ENCODE results near the gene SLC35E4. TPM values are rescaled to one million over a fixed set of nuclear protein-coding genes. Genes with fewer than 3 reads are reported as not detected.

SLC35E4 gene
- total and polyA plus RNA-seq, 9 of the 15 experiments (the other 6 are each of a cell fraction or from before 2014, with no cell fraction given): 0.06 to 2.3 (median 0.86) TPM; not detected in 1

GRCh38 chr22:30680991-30681770, 45.6 kb downstream of the SLC35E4 start (continued):
- TF ChIP-seq, protein P1, sequence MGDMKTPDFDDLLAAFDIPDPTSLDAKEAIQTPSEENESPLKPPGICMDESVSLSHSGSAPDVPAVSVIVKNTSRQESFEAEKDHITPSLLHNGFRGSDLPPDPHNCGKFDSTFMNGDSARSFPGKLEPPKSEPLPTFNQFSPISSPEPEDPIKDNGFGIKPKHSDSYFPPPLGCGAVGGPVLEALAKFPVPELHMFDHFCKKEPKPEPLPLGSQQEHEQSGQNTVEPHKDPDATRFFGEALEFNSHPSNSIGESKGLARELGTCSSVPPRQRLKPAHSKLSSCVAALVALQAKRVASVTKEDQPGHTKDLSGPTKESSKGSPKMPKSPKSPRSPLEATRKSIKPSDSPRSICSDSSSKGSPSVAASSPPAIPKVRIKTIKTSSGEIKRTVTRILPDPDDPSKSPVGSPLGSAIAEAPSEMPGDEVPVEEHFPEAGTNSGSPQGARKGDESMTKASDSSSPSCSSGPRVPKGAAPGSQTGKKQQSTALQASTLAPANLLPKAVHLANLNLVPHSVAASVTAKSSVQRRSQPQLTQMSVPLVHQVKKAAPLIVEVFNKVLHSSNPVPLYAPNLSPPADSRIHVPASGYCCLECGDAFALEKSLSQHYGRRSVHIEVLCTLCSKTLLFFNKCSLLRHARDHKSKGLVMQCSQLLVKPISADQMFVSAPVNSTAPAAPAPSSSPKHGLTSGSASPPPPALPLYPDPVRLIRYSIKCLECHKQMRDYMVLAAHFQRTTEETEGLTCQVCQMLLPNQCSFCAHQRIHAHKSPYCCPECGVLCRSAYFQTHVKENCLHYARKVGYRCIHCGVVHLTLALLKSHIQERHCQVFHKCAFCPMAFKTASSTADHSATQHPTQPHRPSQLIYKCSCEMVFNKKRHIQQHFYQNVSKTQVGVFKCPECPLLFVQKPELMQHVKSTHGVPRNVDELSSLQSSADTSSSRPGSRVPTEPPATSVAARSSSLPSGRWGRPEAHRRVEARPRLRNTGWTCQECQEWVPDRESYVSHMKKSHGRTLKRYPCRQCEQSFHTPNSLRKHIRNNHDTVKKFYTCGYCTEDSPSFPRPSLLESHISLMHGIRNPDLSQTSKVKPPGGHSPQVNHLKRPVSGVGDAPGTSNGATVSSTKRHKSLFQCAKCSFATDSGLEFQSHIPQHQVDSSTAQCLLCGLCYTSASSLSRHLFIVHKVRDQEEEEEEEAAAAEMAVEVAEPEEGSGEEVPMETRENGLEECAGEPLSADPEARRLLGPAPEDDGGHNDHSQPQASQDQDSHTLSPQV (IDR thresholded peaks at IDR 0.05): no peak
- TF ChIP-seq CBFA2T3 (IDR thresholded peaks at IDR 0.05) (peak; percentile 59; the same call in 1 of the 2 replicates), U2AF2 (optimal IDR thresholded peaks at IDR 0.05; ENCODE audit: low read depth, low read length) (no peak), ZFP91 (CRISPR knock-in tag; IDR thresholded peaks at IDR 0.05) (no peak), TAF1 (IDR thresholded peaks at IDR 0.05; ENCODE audit: control insufficient read depth, extremely low read depth, insufficient read depth, low read length, severe bottlenecking) (no peak)
- TF ChIP-seq, protein P2, sequence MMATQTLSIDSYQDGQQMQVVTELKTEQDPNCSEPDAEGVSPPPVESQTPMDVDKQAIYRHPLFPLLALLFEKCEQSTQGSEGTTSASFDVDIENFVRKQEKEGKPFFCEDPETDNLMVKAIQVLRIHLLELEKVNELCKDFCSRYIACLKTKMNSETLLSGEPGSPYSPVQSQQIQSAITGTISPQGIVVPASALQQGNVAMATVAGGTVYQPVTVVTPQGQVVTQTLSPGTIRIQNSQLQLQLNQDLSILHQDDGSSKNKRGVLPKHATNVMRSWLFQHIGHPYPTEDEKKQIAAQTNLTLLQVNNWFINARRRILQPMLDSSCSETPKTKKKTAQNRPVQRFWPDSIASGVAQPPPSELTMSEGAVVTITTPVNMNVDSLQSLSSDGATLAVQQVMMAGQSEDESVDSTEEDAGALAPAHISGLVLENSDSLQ (IDR thresholded peaks at IDR 0.05): peak; percentile 34; the same call in 1 of the 2 replicates
- TF ChIP-seq, protein P3, sequence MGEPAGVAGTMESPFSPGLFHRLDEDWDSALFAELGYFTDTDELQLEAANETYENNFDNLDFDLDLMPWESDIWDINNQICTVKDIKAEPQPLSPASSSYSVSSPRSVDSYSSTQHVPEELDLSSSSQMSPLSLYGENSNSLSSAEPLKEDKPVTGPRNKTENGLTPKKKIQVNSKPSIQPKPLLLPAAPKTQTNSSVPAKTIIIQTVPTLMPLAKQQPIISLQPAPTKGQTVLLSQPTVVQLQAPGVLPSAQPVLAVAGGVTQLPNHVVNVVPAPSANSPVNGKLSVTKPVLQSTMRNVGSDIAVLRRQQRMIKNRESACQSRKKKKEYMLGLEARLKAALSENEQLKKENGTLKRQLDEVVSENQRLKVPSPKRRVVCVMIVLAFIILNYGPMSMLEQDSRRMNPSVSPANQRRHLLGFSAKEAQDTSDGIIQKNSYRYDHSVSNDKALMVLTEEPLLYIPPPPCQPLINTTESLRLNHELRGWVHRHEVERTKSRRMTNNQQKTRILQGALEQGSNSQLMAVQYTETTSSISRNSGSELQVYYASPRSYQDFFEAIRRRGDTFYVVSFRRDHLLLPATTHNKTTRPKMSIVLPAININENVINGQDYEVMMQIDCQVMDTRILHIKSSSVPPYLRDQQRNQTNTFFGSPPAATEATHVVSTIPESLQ (CRISPR knock-in tag; IDR thresholded peaks at IDR 0.05): no peak
